Adrenal gland (tissue), 5 donors: ENCODE measurements around the gene CHMP1A.
"Not testable (repeated sequence)": the region's sequence is repeated elsewhere in the genome, so short reads cannot be mapped to it uniquely, and the experiment has no call there.

Experiments used
- CTCF ChIP-seq, 6 experiments: fragments of 450-650 bp in 4 of 6; fragments of 200-600 bp in 2 of 6; sonication (generic) in 1 of 6; IDR thresholded peaks; 1 replicate in 5 of 6; 2 replicates in 1 of 6; pipeline versions ENCODE4 v1.5.1 to v1.8.0; 2016 to 2021; ENCODE audit warnings: antibody characterized with exemption in 6 of 6, mild to moderate bottlenecking in 2 of 6, moderate library complexity in 1 of 6
- POLR2A ChIP-seq, 2 donors: fragments of 450-650 bp; IDR thresholded peaks; one replicate each; pipeline ENCODE4 v1.6.1; 2017; ENCODE audit warnings: antibody characterized with exemption in 2 of 2, mild to moderate bottlenecking in 2 of 2, moderate library complexity in 1 of 2
- donor health status: DM: no; HTN: no; CAD: no.

GRCh38 chr16:89664238-89664637, 6.7 kb upstream of the CHMP1A start:
- TF ChIP-seq POLR2A, CTCF (IDR thresholded peaks at IDR 0.05): not testable (repeated sequence)
